H7 (cell line): ENCODE results near the gene PLOD3. TPM values are rescaled to one million over a fixed set of nuclear protein-coding genes. Genes with fewer than 3 reads are reported as not detected.

Source experiments
- DNase-seq: peaks from one replicate; pipeline ENCODE4 v3.0.0; 2012
- H3K27me3 ChIP-seq: 2 replicates; pipeline ENCODE4 v1.6.0; 2011; ENCODE audit warnings: mild to moderate bottlenecking, low read length; ENCODE audit not compliant: control insufficient read depth, insufficient read depth
- H3K36me3 ChIP-seq: replicated peaks from 2 replicates; pipeline ENCODE4 v1.5.1; 2011; ENCODE audit warnings: low read length; ENCODE audit not compliant: control insufficient read depth, insufficient read depth
- H3K4me3 ChIP-seq: 2 replicates; pipeline ENCODE4 v1.5.1; 2011; ENCODE audit warnings: low read depth, mild to moderate bottlenecking, control low read depth, low read length, moderate library complexity; ENCODE audit not compliant: insufficient read depth
- total RNA-seq: library from RNA; depleted of rRNA; stranded (reverse); fragments of >200 nt; shearing (Covaris generic); gene quantifications from 2 replicates; pipeline ENCODE4 v1.2.3, GENCODE V29; 2014

PLOD3 gene
- total RNA-seq, 1 experiment from 2014 or later, result 41.9 TPM

- DNase-seq, result peak; percentile 47
- no peak overlapping the region for H3K4me3 ChIP-seq
Observed at GRCh38 chr7:101170617-101171441, 46.6 kb downstream of the PLOD3 start.

GRCh38 chr7:101169838-101170551 is 47.4 kb downstream of the PLOD3 start:
- H3K27me3 ChIP-seq, result peaks cover 85% of the 10 kb centered on the region
- H3K36me3 ChIP-seq, result no peaks in the 10 kb centered on the region
- peak overlapping the region; percentile 24 for H3K4me3 ChIP-seq
- peak; percentile 91 for DNase-seq

More at GRCh38 chr7:101170617-101171441, 46.6 kb downstream of the PLOD3 start:
- peaks cover 90% of the 10 kb centered on the region for H3K27me3 ChIP-seq
- no peaks in the 10 kb centered on the region for H3K36me3 ChIP-seq

- Histone ChIP-seq H3K27me3 (peaks cover 84% of the 10 kb centered on the region), H3K4me3 (peak overlapping the region; percentile 24), H3K36me3 (no peaks in the 10 kb centered on the region)
- DNase-seq, result peak; percentile 35
Observed at GRCh38 chr7:101169110-101169837, 48.1 kb downstream of the PLOD3 start.

GRCh38 chr7:101168412-101169049 is 48.9 kb downstream of the PLOD3 start:
- Histone ChIP-seq H3K4me3 (no peak overlapping the region; the same call in 1 of the 2 replicates), H3K27me3 (peaks cover 83% of the 10 kb centered on the region), H3K36me3 (no peaks in the 10 kb centered on the region)
- peak; percentile 49 for DNase-seq

- DNase-seq, result no peak
- no peak overlapping the region for H3K4me3 ChIP-seq
- H3K27me3 ChIP-seq, result peaks cover 76% of the 10 kb centered on the region
- no peaks in the 10 kb centered on the region for H3K36me3 ChIP-seq
Observed at GRCh38 chr7:101167645-101168411, 49.6 kb downstream of the PLOD3 start.

- Histone ChIP-seq H3K27me3 (peaks cover 68% of the 10 kb centered on the region), H3K4me3 (peak overlapping the region; percentile 44), H3K36me3 (no peaks in the 10 kb centered on the region)
- peak; percentile 91 for DNase-seq
Observed at GRCh38 chr7:101166909-101167644, 50.3 kb downstream of the PLOD3 start.

- H3K27me3 ChIP-seq, result peaks cover 63% of the 10 kb centered on the region
- H3K4me3 ChIP-seq, result peak overlapping the region; percentile 51
- DNase-seq, result peak; percentile 75
- no peaks in the 10 kb centered on the region for H3K36me3 ChIP-seq
Observed at GRCh38 chr7:101166648-101166908, 50.8 kb downstream of the PLOD3 start.

GRCh38 chr7:101165958-101166647 is 51.3 kb downstream of the PLOD3 start:
- H3K27me3 ChIP-seq, result peaks cover 59% of the 10 kb centered on the region
- H3K36me3 ChIP-seq, result no peaks in the 10 kb centered on the region
- H3K4me3 ChIP-seq, result peak overlapping the region; percentile 51
- peak; percentile 84 for DNase-seq

- peak; percentile 98 for DNase-seq
- Histone ChIP-seq H3K4me3 (peak within 1 kb of the TSS; percentile 70), H3K27me3 (peaks cover 51% of the 10 kb centered on the region), H3K36me3 (no peaks in the 10 kb centered on the region)
Observed at GRCh38 chr7:101165075-101165957, 52.1 kb downstream of the PLOD3 start, which contains the start of gene VGF. Gene VGF (minus strand): TSS chr7:101165569. CDS start chr7:101164843, 726 bp downstream.

GRCh38 chr7:101164071-101164840 is 53.1 kb downstream of the PLOD3 start:
- DNase-seq, result peak; percentile 88
- peaks cover 40% of the 10 kb centered on the region for H3K27me3 ChIP-seq
- peak overlapping the region; percentile 70 for H3K4me3 ChIP-seq
- peaks cover 1% of the 10 kb centered on the region; the same call in 1 of the 2 replicates for H3K36me3 ChIP-seq

- Histone ChIP-seq H3K27me3 (peaks cover 32% of the 10 kb centered on the region), H3K4me3 (peak overlapping the region; percentile 70), H3K36me3 (peaks cover 2% of the 10 kb centered on the region; the same call in 1 of the 2 replicates)
- DNase-seq, result peak; percentile 85
Observed at GRCh38 chr7:101163279-101164070, 53.9 kb downstream of the PLOD3 start.
